ENCODE data around the gene ARHGAP18. TPM values are rescaled to one million over a fixed set of nuclear protein-coding genes. Genes with fewer than 3 reads are reported as not detected.

The ARHGAP18 gene
- total and polyA plus RNA-seq, 10 of the 15 experiments (the other 5 are each of a cell fraction or from before 2014, with no cell fraction given), result 18.2 to 52.2 (median 31.7) TPM

GRCh38 chr6:129684323-129684884 lies 25.6 kb downstream of the ARHGAP18 start (continued):
- TF ChIP-seq ZBTB11 (CRISPR knock-in tag; IDR thresholded peaks at IDR 0.05) (no peak), IKZF2 (IDR thresholded peaks at IDR 0.05) (peak in 1 of 2 experiments; percentile 37; a peak in 1 of 4 replicates), HCFC1 (IDR thresholded peaks at IDR 0.05; ENCODE audit: low read length) (no peak), TAF1 (IDR thresholded peaks at IDR 0.05; ENCODE audit: borderline replicate concordance, low read depth, low read length) (no peak), TCF7 (IDR thresholded peaks at IDR 0.05; ENCODE audit: borderline replicate concordance) (no peak; the same call in 1 of the 2 replicates)

- peak overlapping the region; percentile 81 for H3K4me2 ChIP-seq (ENCODE audit: control insufficient read depth, insufficient read depth)
- ATAC-seq, result peak; percentile 90
- H3K9ac ChIP-seq (ENCODE audit: control insufficient read depth, insufficient read depth, low read length), result peak overlapping the region; percentile 61
- peak; percentile 88 for DNase-seq (ENCODE audit: low read depth, low spot score)
- H3K4me1 ChIP-seq (ENCODE audit: control insufficient read depth, insufficient read depth, low read length), result peaks cover 48% of the 10 kb centered on the region
- peak overlapping the region; percentile 93 for H3K27ac ChIP-seq (ENCODE audit: control insufficient read depth, insufficient read depth)
- no peaks in the 10 kb centered on the region; the same call in 1 of the 3 replicates for H3K9me3 ChIP-seq (replicated peaks; ENCODE audit: control insufficient read depth, insufficient read depth, low read length)
- ChIA-PET SMC1A (ENCODE audit: uncharacterized antibody, unreplicated experiment) (interaction anchor here (0.7 to 22.4 kb wide), 13 partner anchors 9 to 86 kb away, joined by 3 to 434 read pairs (median 5); partner anchors contain the start of gene ARHGAP18), RAD21 (ENCODE audit: unreplicated experiment) (interaction anchor here (0.8 to 8.5 kb wide), 13 partner anchors 10 to 86 kb away, joined by 3 to 138 read pairs (median 5); partner anchors contain the start of gene ARHGAP18), POLR2A (interaction anchor here (0.7 to 8.6 kb wide), 10 partner anchors 9 to 194 kb away, joined by 3 to 85 read pairs (median 8); partner anchors contain the start of gene ARHGAP18), CTCF (interaction anchor here (0.9 to 4.1 kb wide), 8 partner anchors 12 to 86 kb away, joined by 3 to 36 read pairs (median 12); partner anchors contain the start of gene ARHGAP18)
- H3K27me3 ChIP-seq (replicated peaks in 1 of 2; ENCODE audit: control insufficient read depth in 2 of 2, insufficient read depth in 2 of 2, low read length in 1 of 2), result no peaks in the 10 kb centered on the region
- WGBS (ENCODE audit: insufficient coverage, insufficient replicate concordance, low lambda C conversion rate, missing lambda C conversion rate), result 11% methylated on average over 9 of the region's 9 CpGs
- H3K4me3 ChIP-seq, result peak overlapping the region; percentile 30; the same call in 1 of the 2 replicates
- intact Hi-C loops (cut with micrococcal nuclease; ENCODE audit: unreplicated experiment), result loop anchor here (1.0 to 2.0 kb wide), 2 partner anchors 11 to 17 kb away; no protein-coding TSS in a partner anchor
- FAIRE-seq, result peak; percentile 97
- TSS peak; percentile 72 for BruUV-seq (replicated peaks)
- no peak overlapping the region for H2AFZ ChIP-seq (ENCODE audit: control insufficient read depth, low read depth, low read length)
- no peaks in the 10 kb centered on the region for H4K20me1 ChIP-seq (ENCODE audit: control insufficient read depth, insufficient read depth)
- in situ Hi-C loops (cut with MboI), result no loop called here
- H3K36me3 ChIP-seq (ENCODE audit: control insufficient read depth in 2 of 2, insufficient read depth in 2 of 2, low read length in 1 of 2), result 0 out of 4 replicates have a peak, but pooled peaks cover 0 to 13% of the 10 kb centered on the region in 2 experiments
- peaks cover 88% of the 10 kb centered on the region for H3K79me2 ChIP-seq (ENCODE audit: control insufficient read depth, insufficient read depth, low read length)
- TF ChIP-seq ASH2L (IDR thresholded peaks at IDR 0.05; ENCODE audit: borderline replicate concordance, low read depth) (0 out of 2 replicates have a peak, but pooled peaks have one; percentile 22), MTA2 (IDR thresholded peaks at IDR 0.05; ENCODE audit: low read depth) (peak; percentile 93), ZNF24 (IDR thresholded peaks at IDR 0.05) (peak; percentile 96), CUX1 (IDR thresholded peaks at IDR 0.05; ENCODE audit: insufficient replicate concordance, low read depth, low read length) (peak; percentile 65), NFXL1 (IDR thresholded peaks at IDR 0.05; ENCODE audit: borderline replicate concordance) (no peak), CREM (IDR thresholded peaks at IDR 0.05; ENCODE audit: low read depth) (peak; percentile 93), EED (IDR thresholded peaks at IDR 0.05; ENCODE audit: low read depth) (peak; percentile 98)
These were observed 26.2 kb downstream of the ARHGAP18 start for GRCh38 chr6:129683601-129684322.

Measured in GM12878 (cell line).